Endodermal cell (in vitro differentiated cells): ENCODE results near the gene SH3TC1. TPM values are rescaled to one million over a fixed set of nuclear protein-coding genes. Genes with fewer than 3 reads are reported as not detected.

ENCODE experiments used
- DNase-seq: peaks from one replicate; pipeline ENCODE4 v3.0.0-alpha.2; 2017
- H3K27ac ChIP-seq: 2 replicates; pipeline ENCODE4 v1.5.1; 2013; ENCODE audit warnings: mild to moderate bottlenecking, low read depth, low read length, moderate library complexity
- H3K27me3 ChIP-seq: 2 replicates; pipeline ENCODE4 v1.6.1; 2013; ENCODE audit warnings: mild to moderate bottlenecking, low read length, moderate library complexity; ENCODE audit not compliant: insufficient read depth, control insufficient read depth, poor library complexity, severe bottlenecking
- H3K36me3 ChIP-seq: 2 replicates; pipeline ENCODE4 v1.7.0; 2013; ENCODE audit warnings: mild to moderate bottlenecking, low read length, moderate library complexity; ENCODE audit not compliant: control insufficient read depth, insufficient read depth
- H3K4me1 ChIP-seq: one replicate; pipeline ENCODE4 v1.7.0; 2013; ENCODE audit warnings: low read length; ENCODE audit not compliant: control insufficient read depth, insufficient read depth
- H3K4me3 ChIP-seq: 2 replicates; pipeline ENCODE4 v1.5.1; 2013; ENCODE audit warnings: mild to moderate bottlenecking, low read length, moderate library complexity
- H3K9ac ChIP-seq: 2 replicates; pipeline ENCODE4 v1.6.1; 2013; ENCODE audit warnings: mild to moderate bottlenecking, low read length, moderate library complexity; ENCODE audit not compliant: poor library complexity, severe bottlenecking; ENCODE audit errors: extremely low read depth
- H3K9me3 ChIP-seq: 2 replicates; pipeline ENCODE4 v1.6.1; 2013; ENCODE audit warnings: mild to moderate bottlenecking, low read length, moderate library complexity; ENCODE audit not compliant: control insufficient read depth
- H3K27ac Mint-ChIP-seq: 2 replicates; pipeline ENCODE4 v1.8.0; 2020; ENCODE audit warnings: mixed read lengths
- H3K27me3 Mint-ChIP-seq: 2 replicates; pipeline ENCODE4 v1.8.0; 2021; ENCODE audit warnings: mild to moderate bottlenecking, mixed read lengths; ENCODE audit not compliant: insufficient read depth
- H3K36me3 Mint-ChIP-seq: 2 replicates; pipeline ENCODE4 v1.8.0; 2020; ENCODE audit warnings: low read depth, mixed read lengths
- H3K4me1 Mint-ChIP-seq: 2 replicates; pipeline ENCODE4 v1.8.0; 2020; ENCODE audit warnings: mixed read lengths
- H3K4me3 Mint-ChIP-seq: 2 replicates; pipeline ENCODE4 v1.8.0; 2020; ENCODE audit warnings: mild to moderate bottlenecking, moderate library complexity, mixed read lengths
- H3K9me3 Mint-ChIP-seq: 2 replicates; pipeline ENCODE4 v1.8.0; 2020; ENCODE audit warnings: mild to moderate bottlenecking, mixed read lengths
- WGBS, 2 experiments: methylation state at CpG; one replicate each; pipeline versions ENCODE4 v1.1.5 to v1.1.7; 2013; ENCODE audit warnings: missing lambda C conversion rate in 2 of 2, mixed read lengths in 1 of 2; ENCODE audit not compliant: insufficient coverage in 1 of 2, insufficient read length in 1 of 2; 5-methylcytosine and 5-hydroxymethylcytosine counted together
- total RNA-seq, 2 donors: library from RNA; stranded (reverse); fragmentation: NEBNext Ultra II Directional in 1 of 2; extraction: Animal tissue kit (Norgen Biotek cat#: 25700) in 1 of 2; gene quantifications; 2 replicates in 1 of 2; 3 replicates in 1 of 2; pipeline ENCODE4 v1.2.1, GENCODE V29; 2021
- TF ChIP-seq, protein P1 (sequence below): fragments of 200-600 bp; sonication (generic); conservative IDR thresholded peaks from 2 replicates; pipeline ENCODE4 v1.5.0; 2021; ENCODE audit warnings: antibody characterized with exemption, mild to moderate bottlenecking

SH3TC1 gene
- total RNA-seq, 2 donors from 2014 or later = 1.9 to 2.6 TPM

DNA sequence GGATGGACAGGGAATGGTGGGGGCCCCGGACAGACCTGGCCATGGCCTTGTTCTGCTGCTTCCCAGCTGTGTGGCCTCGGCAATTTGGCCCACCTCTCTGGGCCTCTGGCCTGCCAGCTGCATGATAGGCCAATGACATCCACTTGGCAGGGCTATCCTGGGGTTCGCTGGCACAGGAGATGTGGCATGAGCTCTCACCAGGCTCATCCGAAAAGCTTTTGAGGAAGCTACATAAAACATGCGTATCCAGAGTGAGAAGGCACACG, 18.1 kb downstream of the SH3TC1 start:
- 95 to 97% methylated on average over 4 to 6 of the region's 6 CpGs for WGBS, 2 experiments
- no peak overlapping the region for H3K4me3 ChIP-seq
- Mint-ChIP-seq H3K4me1 (peaks cover 3% of the 10 kb centered on the region), H3K36me3 (no peaks in the 10 kb centered on the region), H3K27me3 (no peaks in the 10 kb centered on the region), H3K27ac (no peak overlapping the region), H3K9me3 (no peaks in the 10 kb centered on the region), H3K4me3 (no peak overlapping the region)
- no peak for DNase-seq
- H3K27ac ChIP-seq = no peak overlapping the region
- no peaks in the 10 kb centered on the region for H3K9me3 ChIP-seq
- no peaks in the 10 kb centered on the region for H3K36me3 ChIP-seq
- no peaks in the 10 kb centered on the region for H3K27me3 ChIP-seq
- no peak overlapping the region for H3K9ac ChIP-seq
- TF ChIP-seq, protein P1, sequence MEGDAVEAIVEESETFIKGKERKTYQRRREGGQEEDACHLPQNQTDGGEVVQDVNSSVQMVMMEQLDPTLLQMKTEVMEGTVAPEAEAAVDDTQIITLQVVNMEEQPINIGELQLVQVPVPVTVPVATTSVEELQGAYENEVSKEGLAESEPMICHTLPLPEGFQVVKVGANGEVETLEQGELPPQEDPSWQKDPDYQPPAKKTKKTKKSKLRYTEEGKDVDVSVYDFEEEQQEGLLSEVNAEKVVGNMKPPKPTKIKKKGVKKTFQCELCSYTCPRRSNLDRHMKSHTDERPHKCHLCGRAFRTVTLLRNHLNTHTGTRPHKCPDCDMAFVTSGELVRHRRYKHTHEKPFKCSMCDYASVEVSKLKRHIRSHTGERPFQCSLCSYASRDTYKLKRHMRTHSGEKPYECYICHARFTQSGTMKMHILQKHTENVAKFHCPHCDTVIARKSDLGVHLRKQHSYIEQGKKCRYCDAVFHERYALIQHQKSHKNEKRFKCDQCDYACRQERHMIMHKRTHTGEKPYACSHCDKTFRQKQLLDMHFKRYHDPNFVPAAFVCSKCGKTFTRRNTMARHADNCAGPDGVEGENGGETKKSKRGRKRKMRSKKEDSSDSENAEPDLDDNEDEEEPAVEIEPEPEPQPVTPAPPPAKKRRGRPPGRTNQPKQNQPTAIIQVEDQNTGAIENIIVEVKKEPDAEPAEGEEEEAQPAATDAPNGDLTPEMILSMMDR = no peak
- no peaks in the 10 kb centered on the region for H3K4me1 ChIP-seq

DNA sequence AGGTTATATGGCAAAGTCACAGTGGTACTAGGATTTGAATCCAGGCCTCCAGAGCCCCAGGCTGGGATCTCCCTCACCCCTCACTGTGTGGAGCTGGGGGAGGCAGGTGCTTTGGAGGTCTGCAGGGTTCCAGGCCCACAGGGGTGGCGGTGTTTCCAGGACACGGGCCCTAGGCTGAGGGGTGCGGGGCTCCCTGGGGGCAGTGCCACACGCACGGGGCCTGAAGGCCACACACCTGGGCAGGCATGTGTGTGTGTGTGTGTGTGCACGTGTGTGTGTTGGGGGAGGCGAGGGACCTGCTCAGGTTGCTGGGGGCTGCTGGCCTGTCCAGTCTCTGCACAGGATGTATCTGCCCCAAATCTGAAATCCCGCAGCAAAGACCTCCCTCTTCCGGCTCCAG, 18.8 kb downstream of the SH3TC1 start:
- WGBS, 2 experiments = 85 to 89% methylated on average over 5 to 9 of the region's 9 CpGs
- TF ChIP-seq, protein P1 = no peak
- Histone ChIP-seq H3K27ac (no peak overlapping the region), H3K36me3 (no peaks in the 10 kb centered on the region), H3K4me3 (no peak overlapping the region), H3K27me3 (no peaks in the 10 kb centered on the region), H3K9ac (no peak overlapping the region), H3K9me3 (no peaks in the 10 kb centered on the region), H3K4me1 (no peaks in the 10 kb centered on the region)
- Mint-ChIP-seq H3K4me3 (no peak overlapping the region), H3K36me3 (no peaks in the 10 kb centered on the region), H3K27me3 (no peaks in the 10 kb centered on the region), H3K27ac (no peak overlapping the region), H3K4me1 (peaks cover 3% of the 10 kb centered on the region), H3K9me3 (no peaks in the 10 kb centered on the region)
- no peak for DNase-seq

DNA sequence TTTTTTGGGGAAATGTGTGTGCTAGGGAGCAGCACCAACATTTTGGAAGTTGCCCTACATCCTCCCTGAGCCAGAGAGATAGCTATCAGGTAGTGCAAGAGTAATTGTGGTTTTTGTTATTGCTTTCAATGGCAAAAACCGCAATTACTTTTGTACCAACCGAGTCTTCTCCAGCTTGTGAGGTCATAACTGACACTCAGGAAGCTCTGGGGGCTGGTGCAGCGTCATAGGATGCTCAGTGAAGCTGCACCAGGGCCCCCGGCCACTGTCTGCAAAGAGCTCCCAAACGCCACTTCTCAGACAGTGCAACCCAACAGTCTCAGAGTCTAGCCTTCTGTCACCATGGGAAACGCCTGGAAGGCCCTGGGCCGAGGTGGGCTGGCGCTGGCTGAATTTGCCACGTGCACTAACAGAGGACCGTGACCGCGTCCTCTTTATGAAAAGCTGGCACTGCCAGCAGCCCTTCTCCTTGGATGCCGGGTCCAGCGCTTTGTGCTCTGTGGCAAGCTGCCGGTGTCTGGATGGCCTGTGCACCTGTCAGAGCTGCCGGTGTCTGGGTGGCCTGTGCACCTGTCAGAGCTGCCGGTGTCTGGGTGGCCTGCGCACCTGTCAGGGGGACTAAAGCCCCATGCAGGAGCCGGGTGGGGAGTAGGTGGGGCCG, 19.4 kb downstream of the SH3TC1 start:
- H3K4me3 ChIP-seq = no peak overlapping the region
- Mint-ChIP-seq H3K4me3 (no peak overlapping the region), H3K4me1 (peaks cover 3% of the 10 kb centered on the region), H3K36me3 (no peaks in the 10 kb centered on the region), H3K27ac (no peak overlapping the region), H3K27me3 (no peaks in the 10 kb centered on the region), H3K9me3 (no peaks in the 10 kb centered on the region)
- H3K9ac ChIP-seq = no peak overlapping the region
- WGBS, 2 experiments = 89 to 94% methylated on average over 14 to 20 of the region's 20 CpGs
- H3K4me1 ChIP-seq = no peaks in the 10 kb centered on the region
- no peaks in the 10 kb centered on the region for H3K9me3 ChIP-seq
- no peak for DNase-seq
- no peak overlapping the region for H3K27ac ChIP-seq
- H3K36me3 ChIP-seq = no peaks in the 10 kb centered on the region
- TF ChIP-seq, protein P1 = no peak
- no peaks in the 10 kb centered on the region for H3K27me3 ChIP-seq
